Nephron progenitor cell (in vitro differentiated cells): ENCODE data around the gene UBE2V1.

ENCODE experiments used
- DNase-seq: peaks from one replicate; pipeline ENCODE4 v3.0.0; 2021
- H3K27ac Mint-ChIP-seq: 2 replicates; pipeline ENCODE4 v1.8.0; 2021; ENCODE audit warnings: mild to moderate bottlenecking, moderate library complexity, mixed read lengths
- H3K27me3 Mint-ChIP-seq: 2 replicates; pipeline ENCODE4 v1.8.0; 2021; ENCODE audit warnings: mild to moderate bottlenecking, low read depth, mixed read lengths; ENCODE audit not compliant: poor library complexity
- H3K36me3 Mint-ChIP-seq: 2 replicates; pipeline ENCODE4 v1.8.0; 2021; ENCODE audit warnings: low read depth, mixed read lengths
- H3K4me1 Mint-ChIP-seq: 2 replicates; pipeline ENCODE4 v1.8.0; 2021; ENCODE audit warnings: mixed read lengths
- H3K4me3 Mint-ChIP-seq: 2 replicates; pipeline ENCODE4 v1.8.0; 2021; ENCODE audit warnings: mild to moderate bottlenecking, moderate library complexity, mixed read lengths
- H3K9me3 Mint-ChIP-seq: 2 replicates; pipeline ENCODE4 v1.8.0; 2021; ENCODE audit warnings: mild to moderate bottlenecking, moderate library complexity, mixed read lengths
- CTCF ChIP-seq: fragments of 200-600 bp; sonication (generic); IDR thresholded peaks from 2 replicates; pipeline ENCODE4 v1.5.0; 2021; ENCODE audit warnings: antibody characterized with exemption

Gene UBE2V1

DNA sequence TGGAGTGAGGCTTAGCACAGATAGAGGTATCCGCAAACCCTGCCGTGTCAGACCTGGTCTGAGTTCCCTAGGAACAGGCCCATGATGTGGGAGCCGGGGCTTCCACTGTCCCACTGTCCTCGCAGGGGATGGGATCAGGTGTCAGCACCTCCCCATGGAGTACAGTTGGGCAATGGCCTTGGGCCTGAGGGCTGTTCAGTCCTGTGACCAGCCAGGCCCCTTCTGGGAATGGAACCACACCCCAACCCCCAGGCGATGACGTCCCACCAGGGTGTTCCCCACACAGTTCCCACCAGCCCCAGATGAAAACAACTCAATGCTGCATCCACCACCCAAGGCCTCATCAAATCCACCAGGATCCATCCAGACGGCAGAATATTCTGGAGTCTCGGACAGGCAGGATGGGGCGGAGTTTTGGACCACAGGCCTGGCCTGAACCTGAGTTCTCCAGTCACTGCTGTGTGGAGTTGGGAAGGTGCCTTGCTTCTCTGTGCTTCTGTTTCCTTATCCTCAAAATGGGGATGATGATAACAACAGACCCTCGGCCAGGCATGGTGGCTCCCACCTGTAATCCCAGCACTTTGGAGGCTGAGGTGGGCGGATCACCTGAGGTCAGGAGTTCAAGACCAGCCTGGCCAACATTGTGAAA lies 62.2 kb downstream of the UBE2V1 start:
- peak overlapping the region; percentile 36 for H3K27ac Mint-ChIP-seq
- TF ChIP-seq CTCF: no peak
- no peak for DNase-seq
- peaks cover 2% of the 10 kb centered on the region for H3K27me3 Mint-ChIP-seq
- H3K4me1 Mint-ChIP-seq: peaks cover 62% of the 10 kb centered on the region
- no peaks in the 10 kb centered on the region for H3K9me3 Mint-ChIP-seq
- no peak overlapping the region for H3K4me3 Mint-ChIP-seq
- no peaks in the 10 kb centered on the region for H3K36me3 Mint-ChIP-seq

DNA sequence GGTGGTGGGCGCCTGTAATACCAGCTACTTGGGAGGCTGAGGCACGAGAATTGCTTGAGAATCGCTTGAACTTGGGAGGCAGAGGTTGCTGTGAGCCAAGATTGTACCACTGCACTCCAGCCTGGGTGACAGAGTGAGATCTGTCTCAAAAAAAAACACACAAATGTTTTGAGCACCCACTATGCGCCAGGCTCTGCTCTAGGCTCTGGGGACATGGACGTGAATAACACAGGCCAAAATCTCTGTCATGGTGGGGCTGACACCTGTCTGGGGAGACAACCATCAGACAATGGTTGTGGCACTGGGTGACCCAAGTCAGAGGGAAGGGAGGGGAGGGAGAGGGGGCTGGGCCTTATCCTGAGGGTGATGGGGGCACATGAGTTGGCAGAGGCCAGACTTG lies 62.7 kb downstream of the UBE2V1 start:
- H3K36me3 Mint-ChIP-seq: no peaks in the 10 kb centered on the region
- no peak overlapping the region for H3K4me3 Mint-ChIP-seq
- peak overlapping the region; percentile 36 for H3K27ac Mint-ChIP-seq
- no peaks in the 10 kb centered on the region for H3K9me3 Mint-ChIP-seq
- DNase-seq: no peak
- peaks cover 60% of the 10 kb centered on the region for H3K4me1 Mint-ChIP-seq
- H3K27me3 Mint-ChIP-seq: peaks cover 2% of the 10 kb centered on the region
- no peak for TF ChIP-seq CTCF

GRCh38 chr20:50049442-50050026 lies 63.4 kb downstream of the UBE2V1 start:
- no peak for TF ChIP-seq CTCF
- no peak for DNase-seq
- Mint-ChIP-seq H3K4me3 (no peak overlapping the region), H3K9me3 (no peaks in the 10 kb centered on the region), H3K27ac (no peak overlapping the region), H3K36me3 (no peaks in the 10 kb centered on the region), H3K4me1 (peaks cover 60% of the 10 kb centered on the region), H3K27me3 (peaks cover 2% of the 10 kb centered on the region)

DNA sequence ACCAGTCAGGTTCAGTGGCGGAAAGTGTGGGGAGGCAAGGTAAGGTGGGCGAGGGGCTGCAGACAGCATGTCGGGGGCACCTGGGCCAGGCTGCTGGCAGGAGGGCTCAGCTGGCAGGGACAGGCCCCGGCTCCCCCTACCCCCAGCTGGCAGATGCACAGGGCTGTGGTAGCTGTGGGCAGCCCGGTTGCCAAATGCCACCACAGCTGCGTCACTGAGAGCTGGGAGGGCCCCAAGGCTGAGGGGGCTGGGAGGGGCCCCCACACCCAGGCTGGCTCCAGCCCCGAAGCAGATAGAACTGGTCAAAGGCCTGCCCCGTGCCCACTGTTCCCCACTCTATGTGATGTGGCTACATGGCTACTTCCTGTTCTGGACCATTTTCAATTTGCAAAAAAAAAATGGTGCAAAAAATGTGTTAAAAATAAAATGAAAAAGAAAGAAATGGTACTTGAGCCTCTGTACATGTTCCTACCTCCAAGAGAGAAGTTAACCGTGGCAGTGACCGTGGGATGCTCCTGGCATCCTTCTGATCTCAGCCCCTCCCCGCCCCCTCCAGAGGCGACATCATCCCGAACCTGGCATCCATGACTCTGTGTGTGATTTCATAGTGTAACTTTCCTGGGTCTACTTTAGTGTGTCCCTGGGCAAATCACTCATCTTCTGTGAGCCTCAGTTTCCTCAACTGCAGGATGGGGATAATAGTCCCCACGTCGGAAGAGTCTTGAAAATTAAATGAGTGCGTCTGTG lies 64.4 kb downstream of the UBE2V1 start:
- H3K27me3 Mint-ChIP-seq: peaks cover 2% of the 10 kb centered on the region
- no peak overlapping the region for H3K27ac Mint-ChIP-seq
- H3K9me3 Mint-ChIP-seq: no peaks in the 10 kb centered on the region
- TF ChIP-seq CTCF: no peak
- H3K4me3 Mint-ChIP-seq: no peak overlapping the region
- DNase-seq: no peak
- H3K4me1 Mint-ChIP-seq: peaks cover 60% of the 10 kb centered on the region
- H3K36me3 Mint-ChIP-seq: no peaks in the 10 kb centered on the region

- Mint-ChIP-seq H3K4me3 (no peak overlapping the region), H3K27ac (peak overlapping the region; percentile 22), H3K27me3 (peaks cover 2% of the 10 kb centered on the region), H3K36me3 (no peaks in the 10 kb centered on the region), H3K4me1 (peaks cover 75% of the 10 kb centered on the region), H3K9me3 (no peaks in the 10 kb centered on the region)
- DNase-seq: no peak
- TF ChIP-seq CTCF: no peak
Observed at GRCh38 chr20:50044353-50044960, 68.5 kb downstream of the UBE2V1 start.
